GM12878 (cell line): ENCODE results near the gene CCSER1. TPM values are rescaled to one million over a fixed set of nuclear protein-coding genes. Genes with fewer than 3 reads are reported as not detected.

Experiments
- ATAC-seq: fragments of 200-7000 bp; cut with Tn5 transposase; 3 replicates; pipeline ENCODE4 v1.9.1; 2020; ENCODE audit warnings: mild to moderate bottlenecking, moderate library complexity
- BruUV-seq: library from RNA; stranded (reverse); fragments of 400-500 nt; replicated peaks from 2 replicates; lab custom pipeline; 2021; lab: Mats Ljungman, UMichigan
- CTCF ChIA-PET: fragments of 300-600 bp; sonication (Branson Sonifier 250); formaldehyde crosslinking; extraction: SDS; loops from one replicate; lab custom pipeline; 2021; ENCODE audit warnings: inconsistent platforms; lab: Yijun Ruan, JAX
- POLR2A ChIA-PET: fragments of 350-600 bp; formaldehyde crosslinking; extraction: SDS; loops from one replicate; lab custom pipeline; 2021; ENCODE audit warnings: inconsistent platforms; lab: Charles Lee
- RAD21 ChIA-PET: fragments of 300-600 bp; sonication (Branson Sonifier 250); formaldehyde crosslinking; loops from one replicate; lab custom pipeline; 2023; ENCODE audit warnings: antibody characterized with exemption; ENCODE audit not compliant: unreplicated experiment; lab: Charles Lee
- SMC1A ChIA-PET: fragments of 300-600 bp; sonication (Branson Sonifier 250); formaldehyde crosslinking; loops from one replicate; lab custom pipeline; 2023; ENCODE audit not compliant: unreplicated experiment, uncharacterized antibody; lab: Charles Lee
- DNase-seq: peaks from one replicate; pipeline ENCODE4 v3.0.0-alpha.2; 2011; ENCODE audit warnings: low read depth, low spot score
- FAIRE-seq: peaks from 3 replicates; lab custom pipeline; 2011; peaks lifted over from hg19 to GRCh38; lab: Jason Lieb, UNC
- H2AFZ ChIP-seq: 2 replicates; pipeline ENCODE4 v1.6.0; 2011; ENCODE audit warnings: low read depth, low read length, control low read depth; ENCODE audit not compliant: control insufficient read depth
- H3K27ac ChIP-seq: 2 replicates; pipeline ENCODE4 v1.5.1; 2011; ENCODE audit warnings: control low read depth; ENCODE audit not compliant: control insufficient read depth, insufficient read depth
- H3K27me3 ChIP-seq, 2 experiments: replicated peaks in 1 of 2; 2 replicates each; pipeline versions ENCODE4 v1.6.0 to v1.6.1; 2011; ENCODE audit warnings: low read length in 1 of 2; ENCODE audit not compliant: control insufficient read depth in 2 of 2, insufficient read depth in 2 of 2
- H3K36me3 ChIP-seq, 2 experiments: 2 replicates each; pipeline ENCODE4 v1.5.1; 2011; ENCODE audit warnings: low read length in 1 of 2; ENCODE audit not compliant: control insufficient read depth in 2 of 2, insufficient read depth in 2 of 2
- H3K4me1 ChIP-seq: 2 replicates; pipeline ENCODE4 v1.6.1; 2011; ENCODE audit warnings: mild to moderate bottlenecking, low read length, moderate library complexity, mixed read lengths; ENCODE audit not compliant: control insufficient read depth, insufficient read depth
- H3K4me2 ChIP-seq: 2 replicates; pipeline ENCODE4 v1.6.0; 2011; ENCODE audit warnings: control low read depth; ENCODE audit not compliant: control insufficient read depth, insufficient read depth
- H3K4me3 ChIP-seq: fragments of 200-600 bp; sonication (generic); 2 replicates; pipeline ENCODE4 v1.5.1; 2016
- H3K79me2 ChIP-seq: 2 replicates; pipeline ENCODE4 v1.6.0; 2011; ENCODE audit warnings: low read length; ENCODE audit not compliant: control insufficient read depth, insufficient read depth
- H3K9ac ChIP-seq: 2 replicates; pipeline ENCODE4 v1.8.0; 2011; ENCODE audit warnings: low read length, control low read depth, mixed read lengths; ENCODE audit not compliant: control insufficient read depth, insufficient read depth
- H3K9me3 ChIP-seq: replicated peaks from 3 replicates; pipeline ENCODE4 v1.5.1; 2011; ENCODE audit warnings: mild to moderate bottlenecking, low read length; ENCODE audit not compliant: control insufficient read depth, insufficient read depth
- H4K20me1 ChIP-seq: 2 replicates; pipeline ENCODE4 v1.6.0; 2011; ENCODE audit not compliant: control insufficient read depth, insufficient read depth
- ATF3 ChIP-seq: IDR thresholded peaks from 2 replicates; pipeline ENCODE4 v1.6.1; 2011; ENCODE audit warnings: low read depth, mild to moderate bottlenecking, low read length, moderate library complexity, borderline replicate concordance; ENCODE audit errors: extremely low read depth
- BCL3 ChIP-seq: IDR thresholded peaks from 2 replicates; pipeline ENCODE4 v1.6.1; 2011; ENCODE audit warnings: borderline replicate concordance, low read depth, mild to moderate bottlenecking, moderate library complexity, low read length; ENCODE audit not compliant: insufficient read depth, poor library complexity, severe bottlenecking
- CBFB ChIP-seq: IDR thresholded peaks from 2 replicates; pipeline ENCODE4 v1.6.1; 2016; ENCODE audit warnings: antibody characterized with exemption, low read depth
- CHD2 ChIP-seq: IDR thresholded peaks from 2 replicates; pipeline ENCODE4 v1.6.1; 2011; ENCODE audit warnings: low read depth, low read length, improper control_type of control experiment, borderline replicate concordance
- HSF1 ChIP-seq: fragments of 150-350 bp; IDR thresholded peaks from 2 replicates; pipeline ENCODE4 v1.6.1; 2014; ENCODE audit warnings: mild to moderate bottlenecking, low read depth, low read length
- IKZF1 ChIP-seq: fragments of 450-650 bp; conservative IDR thresholded peaks from 2 replicates; pipeline ENCODE4 v1.6.1; 2017; ENCODE audit warnings: antibody characterized with exemption, mild to moderate bottlenecking
- LARP7 ChIP-seq: fragments of 450-650 bp; IDR thresholded peaks from 2 replicates; pipeline ENCODE4 v1.6.1; 2017; ENCODE audit warnings: mild to moderate bottlenecking
- NBN ChIP-seq: fragments of 450-650 bp; IDR thresholded peaks from 2 replicates; pipeline ENCODE4 v1.6.1; 2016
- POLR2AphosphoS2 ChIP-seq: IDR thresholded peaks from 2 replicates; pipeline ENCODE4 v1.6.1; 2011; ENCODE audit warnings: low read depth, mild to moderate bottlenecking, low read length, improper control_type of control experiment, moderate library complexity
- POLR2AphosphoS5 ChIP-seq: IDR thresholded peaks from 2 replicates; pipeline ENCODE4 v1.6.1; 2011; ENCODE audit warnings: mild to moderate bottlenecking, low read length, inconsistent platforms
- RFX5 ChIP-seq: IDR thresholded peaks from 2 replicates; pipeline ENCODE4 v1.6.1; 2011; ENCODE audit warnings: low read depth, low read length, improper control_type of control experiment
- SMARCA5 ChIP-seq: fragments of 450-650 bp; IDR thresholded peaks from 2 replicates; pipeline ENCODE4 v1.6.1; 2017; ENCODE audit warnings: mild to moderate bottlenecking
- ZNF592 ChIP-seq: fragments of 450-650 bp; IDR thresholded peaks from 2 replicates; pipeline ENCODE4 v1.6.1; 2017; ENCODE audit warnings: mild to moderate bottlenecking, moderate library complexity
- ZNF622 ChIP-seq: fragments of 450-650 bp; IDR thresholded peaks from 2 replicates; pipeline ENCODE4 v1.6.1; 2017; ENCODE audit warnings: mild to moderate bottlenecking, inconsistent platforms
- whole genome bisulfite sequencing: methylation state at CpG from one replicate; pipeline ENCODE4 v1.1.6; 2016; ENCODE audit warnings: low lambda C conversion rate; ENCODE audit not compliant: insufficient replicate concordance, insufficient coverage; ENCODE audit errors: missing lambda C conversion rate; 5-methylcytosine and 5-hydroxymethylcytosine counted together
- in situ Hi-C: fragments of 300-500 bp; cut with MboI; formaldehyde crosslinking; loops from 9 replicates; pipeline ENCODE4 v1.14.3; 2018; ENCODE audit warnings: mixed read lengths
- intact Hi-C: fragments of 100-400 bp; cut with micrococcal nuclease; formaldehyde crosslinking; loops from one replicate; pipeline ENCODE4 v1.14.2; 2022; ENCODE audit not compliant: unreplicated experiment
- polyA plus RNA-seq, 11 experiments: library from polyadenylated mRNA; depleted of rRNA in 4 of 11; unstranded in 6 of 11; stranded (reverse) in 5 of 11; fragments of >200 nt; fragmentation: Nextera tagmentation in 4 of 11; fragmentation: Illumina TruSeq in 1 of 11; extraction: Ambion mirVana in 4 of 11; extraction: Trizol in 1 of 11; gene quantifications; 1 replicate in 1 of 11; 2 replicates in 10 of 11; pipeline versions ENCODE4 v1.2.1 to v1.2.3, GENCODE V29; 2011 to 2016; ENCODE audit warnings: inconsistent platforms in 2 of 11, missing spikeins in 2 of 11, low read depth in 1 of 11
- total RNA-seq, 4 experiments: library from RNA; depleted of rRNA in 3 of 4; stranded (reverse); fragments of >200 nt in 3 of 4; fragmentation: Illumina TruSeq in 1 of 4; extraction: Trizol in 1 of 4; gene quantifications; 2 replicates each; pipeline versions ENCODE4 v1.2.1 to v1.2.3, GENCODE V29; 2013 to 2021

The CCSER1 gene
- total and polyA plus RNA-seq, 10 of the 15 experiments (the other 5 are each of a cell fraction or from before 2014, with no cell fraction given), result 0.22 to 2.7 (median 1.0) TPM

- no peak for TF ChIP-seq HSF1
Observed at GRCh38 chr4:90598741-90599140, 471.5 kb downstream of the CCSER1 start (continued).

- Histone ChIP-seq H3K4me1 (no peaks in the 10 kb centered on the region), H3K4me3 (no peak overlapping the region), H3K9ac (no peak overlapping the region), H3K36me3 (no peaks in the 10 kb centered on the region), H3K79me2 (no peaks in the 10 kb centered on the region), H3K4me2 (no peak overlapping the region), H3K9me3 (no peaks in the 10 kb centered on the region), H3K27me3 (no peaks in the 10 kb centered on the region), H4K20me1 (no peaks in the 10 kb centered on the region), H3K27ac (no peak overlapping the region), H2AFZ (no peak overlapping the region)
- CTCF ChIA-PET, result no interaction called here
- WGBS, result 33% methylated on average over 4 of the region's 4 CpGs
- ATAC-seq (no peak), DNase-seq (no peak), FAIRE-seq (no peak)
- SMC1A ChIA-PET, result interaction anchor here (1.0 kb wide), 1 partner anchor 294 kb away, joined by 3 read pairs; no protein-coding TSS in a partner anchor
- RAD21 ChIA-PET, result no interaction called here
- POLR2A ChIA-PET, result no interaction called here
- in situ Hi-C loops (no loop called here), intact Hi-C loops (no loop called here)
- no TSS peak for BruUV-seq
- TF ChIP-seq IKZF1 (no peak), CBFB (no peak), CHD2 (no peak), SMARCA5 (no peak), ZNF592 (no peak), RFX5 (no peak), ATF3 (no peak), POLR2AphosphoS5 (no peak), ZNF622 (no peak), POLR2AphosphoS2 (no peak), NBN (no peak), LARP7 (no peak), BCL3 (no peak)
Observed at GRCh38 chr4:90602726-90603125, 475.5 kb downstream of the CCSER1 start.
